Left lobe of liver (tissue), 1 donor: ENCODE results near the gene CBLN1. TPM values are rescaled to one million over a fixed set of nuclear protein-coding genes. Genes with fewer than 3 reads are reported as not detected.

ENCODE experiments used
- total RNA-seq: library from RNA; stranded (reverse); gene quantifications from one replicate; pipeline ENCODE4 v1.2.1, GENCODE V29; 2021
- donor health status: DM: no; HTN: yes; CAD: no.

The CBLN1 gene
- total RNA-seq, 1 donor from 2014 or later = 0.13 TPM

Other genes starting within 250 kb of the CBLN1 start
- gene C16orf78, start 92.0 kb upstream of the CBLN1 start, total RNA-seq = not detected